Stimulated activated CD4-positive, alpha-beta T cell treated with anti-CD3 and anti-CD28 coated beads, TNF-alpha, amount 100 ng/mL, for 48 hours (primary cell): ENCODE measurements around the gene BICD1.
"Not testable (repeated sequence)": the region's sequence is repeated elsewhere in the genome, so short reads cannot be mapped to it uniquely, and the experiment has no call there.

Experiments used
- DNase-seq, 3 donors: peaks; one replicate each; pipeline ENCODE4 v3.0.0-alpha.2; 2020; ENCODE audit warnings: low read depth in 3 of 3

Gene BICD1

DNA sequence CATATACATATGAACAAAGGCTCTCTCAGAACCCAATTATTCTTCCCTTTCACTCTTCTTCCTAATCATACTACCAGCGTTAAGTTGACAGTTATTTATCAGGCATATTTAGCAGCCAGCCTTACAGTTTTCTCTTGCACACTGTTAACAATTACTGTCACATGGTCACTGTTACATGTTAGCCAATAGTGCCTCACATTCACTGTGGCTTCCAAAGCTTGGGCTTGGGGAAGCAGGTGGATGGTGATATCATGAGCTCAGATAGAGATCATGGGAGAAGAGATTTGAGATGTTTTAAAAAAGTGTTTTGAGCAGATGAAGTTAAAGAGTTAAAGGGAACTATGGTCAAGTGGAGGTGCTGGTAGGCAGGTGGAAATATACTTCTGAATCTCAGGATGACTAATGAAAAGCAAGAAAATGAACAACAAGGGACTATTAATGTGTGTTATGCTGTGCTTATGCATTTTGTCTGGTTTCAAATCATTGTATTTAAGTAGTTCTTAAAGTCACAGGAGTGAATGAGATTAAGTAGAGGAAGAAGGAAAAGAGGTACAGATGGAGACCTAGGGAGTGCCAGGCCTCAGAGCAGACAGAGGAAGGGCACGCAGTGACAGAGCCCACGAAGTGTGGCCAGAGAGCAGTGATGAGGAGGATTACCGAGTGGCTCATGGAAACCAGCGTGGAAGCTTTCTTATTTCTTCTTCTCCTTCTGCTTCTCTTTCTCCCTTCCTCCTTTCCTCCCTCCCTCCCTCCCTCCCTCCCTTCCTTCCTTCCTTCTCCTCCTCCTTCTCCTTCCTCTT is 39.6 kb downstream of the BICD1 start:
- no peak for DNase-seq

DNA sequence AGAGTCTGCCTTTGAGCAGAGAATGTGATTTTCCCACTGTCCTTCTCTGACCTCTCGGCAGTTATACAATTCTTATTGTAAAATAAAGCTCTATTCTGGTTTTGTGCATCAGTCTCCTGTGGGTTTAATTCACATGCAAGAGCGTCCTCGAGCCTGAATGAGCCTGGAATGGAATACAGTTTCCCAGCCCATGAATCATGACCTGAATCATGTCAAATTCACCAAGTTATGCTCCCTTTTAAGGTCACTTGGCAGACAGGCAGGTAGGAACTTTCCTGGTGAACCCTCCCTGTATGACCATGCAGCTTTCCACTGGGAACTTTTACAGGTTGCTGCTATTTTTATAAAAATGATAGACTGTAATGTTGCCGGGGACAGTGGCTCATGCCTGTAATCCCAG is 41.7 kb downstream of the BICD1 start:
- DNase-seq, result no peak

DNA sequence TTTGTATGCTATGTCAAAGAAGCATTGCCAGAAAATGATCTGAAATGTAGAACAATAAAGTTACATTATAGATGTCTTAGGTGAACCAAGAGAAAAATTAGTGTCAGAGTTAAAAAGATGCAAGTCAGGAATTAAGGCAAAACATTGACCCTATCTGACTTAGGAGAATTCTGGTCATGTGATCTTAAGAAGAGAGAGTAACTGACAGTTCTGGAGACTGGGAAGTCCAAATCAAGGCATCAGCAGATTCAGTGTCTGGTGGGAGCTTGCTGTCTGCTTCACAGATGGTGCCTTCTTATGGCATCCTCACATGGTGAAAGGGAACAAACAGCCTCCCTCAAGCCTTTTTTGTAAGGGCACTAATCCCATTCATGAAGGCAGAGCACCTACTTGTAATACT is 42.8 kb downstream of the BICD1 start:
- DNase-seq, result no peak

DNA sequence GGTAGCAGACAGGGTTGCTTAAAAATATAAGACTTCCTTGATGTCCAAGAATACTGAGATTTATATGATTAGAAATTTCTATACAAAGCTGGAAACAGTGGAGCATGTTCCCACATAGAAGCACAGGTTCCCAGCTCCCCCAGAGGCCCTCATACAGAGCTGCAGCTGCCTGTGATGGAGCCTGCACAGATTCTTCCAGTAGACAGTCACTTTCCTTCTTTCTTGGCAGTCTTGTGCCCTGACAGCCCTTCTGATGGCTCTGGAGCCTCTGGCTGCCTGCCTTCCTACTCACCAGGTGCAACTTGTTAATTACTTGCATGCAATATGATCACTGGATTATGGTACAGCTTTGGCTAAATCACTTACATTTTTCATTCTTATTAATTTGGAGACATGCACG is 44.4 kb downstream of the BICD1 start:
- no peak for DNase-seq

DNA sequence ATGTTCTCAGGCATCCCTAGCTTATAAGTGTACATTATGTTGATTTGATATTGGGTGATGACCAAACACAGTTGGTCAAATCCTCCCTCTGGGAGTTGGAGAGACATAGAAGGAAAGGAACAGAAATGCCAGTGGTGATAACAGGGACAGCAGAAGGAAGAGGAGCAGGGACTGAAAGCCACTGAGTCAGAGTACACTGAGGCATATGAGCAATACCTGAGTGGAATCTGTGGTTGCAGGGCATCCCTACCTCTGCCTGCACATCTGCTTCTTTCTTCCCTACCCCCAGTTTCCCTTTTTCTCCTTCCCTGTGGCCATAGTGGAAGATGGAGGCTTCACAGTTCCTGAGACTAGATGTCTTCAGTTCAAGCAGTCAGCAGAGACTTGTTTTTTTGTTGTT is 44.9 kb downstream of the BICD1 start:
- DNase-seq, result no peak

DNA sequence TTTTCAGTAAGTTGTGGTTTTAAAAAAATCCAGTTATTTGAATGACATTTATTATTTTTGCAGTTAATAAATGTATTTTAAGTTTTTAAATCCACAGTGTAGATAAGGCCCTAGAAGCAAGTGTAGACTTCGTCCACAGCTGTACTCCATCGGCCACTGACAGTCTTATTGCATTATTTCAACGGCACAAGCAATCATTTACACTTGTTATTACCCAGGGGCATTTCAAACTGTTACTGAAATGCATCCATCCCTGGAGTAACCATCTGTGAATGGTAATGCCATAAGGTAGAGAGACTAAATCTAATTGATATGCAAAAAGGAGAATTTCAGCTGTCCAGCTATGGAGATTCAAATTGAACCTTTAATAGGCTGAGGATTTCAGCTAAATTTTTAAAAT is 48.4 kb downstream of the BICD1 start:
- no peak for DNase-seq

DNA sequence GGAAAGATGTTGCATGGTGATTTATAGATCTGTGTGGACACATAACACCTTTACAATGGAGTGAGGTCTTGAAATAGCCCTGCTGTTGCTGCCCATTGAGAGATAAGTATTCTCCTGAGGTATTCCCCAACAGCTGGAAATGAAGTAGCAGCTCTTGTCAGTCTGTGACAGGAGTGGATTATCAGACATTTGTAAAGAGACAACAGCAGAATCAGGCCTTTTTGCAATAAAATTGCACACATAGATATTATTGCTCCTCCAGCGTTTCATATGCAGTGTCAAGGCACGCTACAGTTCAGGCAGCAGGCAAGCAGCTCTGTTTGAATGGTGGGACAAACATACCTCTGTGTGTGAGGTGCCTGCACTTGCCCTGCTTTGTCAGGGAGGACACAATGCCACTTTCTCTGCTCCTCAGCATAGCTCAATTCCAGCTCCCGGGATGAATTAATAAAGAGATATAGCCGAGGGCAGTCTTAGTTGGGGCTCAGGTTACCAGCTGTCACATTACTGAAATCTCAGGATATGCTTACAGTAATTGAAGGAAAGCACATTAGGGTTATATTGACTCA is 49.4 kb downstream of the BICD1 start:
- DNase-seq, result no peak

DNA sequence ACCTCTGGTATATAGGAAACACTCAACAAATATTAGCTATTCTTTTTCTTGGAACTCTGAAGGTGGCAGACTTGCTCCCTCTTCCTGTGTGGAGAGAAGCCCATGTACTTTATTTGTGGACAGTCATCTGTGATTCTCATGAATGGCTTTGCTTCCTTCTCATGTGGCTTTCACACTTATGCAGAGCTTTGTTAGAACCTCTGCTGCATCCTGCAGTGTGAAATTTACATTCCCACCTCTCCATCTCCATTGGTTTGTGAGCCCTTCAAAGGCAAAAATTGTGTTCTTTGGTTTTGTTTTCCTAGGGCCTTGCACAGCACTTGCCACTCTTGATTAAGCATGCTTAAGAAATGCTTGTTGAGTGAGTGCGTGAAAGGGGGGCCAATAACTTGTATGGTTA is 51.9 kb downstream of the BICD1 start:
- DNase-seq, result no peak

DNA sequence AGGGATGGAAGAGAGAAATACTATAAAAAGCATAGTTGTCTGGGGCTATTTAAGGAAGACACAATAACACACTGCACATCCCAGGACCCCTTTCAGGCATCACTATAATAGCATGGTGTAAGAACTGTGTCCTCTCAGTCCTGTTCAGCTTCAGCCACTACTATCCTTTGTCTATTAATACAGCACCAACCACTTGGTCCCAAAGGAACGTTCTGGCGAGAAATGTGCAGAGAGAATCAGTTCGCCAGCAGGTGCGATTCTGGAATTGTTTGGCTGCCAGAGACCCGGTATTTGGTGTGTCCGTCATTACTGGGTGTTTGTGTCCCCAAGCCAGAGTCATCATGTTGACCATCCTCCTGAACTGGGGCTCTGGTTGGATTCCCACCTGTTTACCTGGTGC is 52.7 kb downstream of the BICD1 start:
- DNase-seq, result no peak

DNA sequence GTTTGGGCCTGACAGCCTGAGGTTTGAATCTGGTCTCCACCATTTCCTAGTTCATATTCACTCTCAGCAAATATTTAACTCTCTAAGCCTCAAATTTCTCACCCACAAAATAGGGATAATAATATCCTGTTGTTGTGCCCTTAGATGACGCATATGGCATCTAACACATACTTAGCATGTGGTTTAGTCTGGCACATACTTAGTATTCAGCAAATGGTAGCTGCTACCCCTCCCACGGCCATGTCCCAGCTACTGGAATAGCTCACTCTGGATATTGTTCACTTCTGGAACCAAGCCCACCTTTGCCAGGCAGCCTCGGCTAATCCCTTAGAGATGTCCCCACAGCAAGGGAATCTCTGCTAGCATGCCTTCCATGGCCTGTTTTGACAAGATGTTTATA is 53.3 kb downstream of the BICD1 start:
- no peak for DNase-seq

DNA sequence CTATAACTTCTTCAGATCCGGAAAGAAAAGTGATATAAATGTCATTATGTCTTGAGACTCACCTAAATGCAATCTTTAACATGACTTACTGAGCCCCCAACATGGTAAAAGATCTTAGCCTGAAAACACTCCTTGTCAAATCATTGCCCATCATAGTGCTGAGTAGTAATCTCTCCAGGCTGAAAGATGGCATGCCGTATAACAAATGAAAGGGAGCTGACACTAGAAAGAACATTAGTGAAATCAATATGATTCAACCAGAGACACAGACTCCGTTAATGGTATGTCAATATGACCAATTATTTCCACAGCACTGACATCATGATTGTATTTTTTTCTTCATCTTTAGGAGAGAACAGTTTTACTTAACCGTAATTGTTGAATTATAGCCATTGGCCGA is 54.4 kb downstream of the BICD1 start:
- DNase-seq, result no peak

DNA sequence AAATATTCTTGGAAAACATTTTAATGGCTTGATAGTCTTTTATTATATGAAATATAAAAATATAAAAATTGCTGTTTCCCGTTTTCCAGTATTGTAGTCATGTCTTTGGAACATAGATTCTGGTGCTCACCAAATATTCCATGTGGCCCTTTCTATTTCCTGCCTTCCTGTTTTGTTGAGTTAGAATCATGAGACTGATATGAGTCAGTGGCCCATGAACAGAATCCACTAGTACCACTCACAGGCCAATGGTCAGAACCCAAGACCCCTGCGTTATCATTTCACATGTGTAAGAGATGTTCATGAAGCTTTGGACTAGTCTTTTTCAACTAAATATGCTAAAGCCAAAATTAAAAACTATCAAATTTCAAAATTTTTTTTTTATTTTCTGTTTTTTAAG is 56.9 kb downstream of the BICD1 start:
- DNase-seq, result no peak

DNA sequence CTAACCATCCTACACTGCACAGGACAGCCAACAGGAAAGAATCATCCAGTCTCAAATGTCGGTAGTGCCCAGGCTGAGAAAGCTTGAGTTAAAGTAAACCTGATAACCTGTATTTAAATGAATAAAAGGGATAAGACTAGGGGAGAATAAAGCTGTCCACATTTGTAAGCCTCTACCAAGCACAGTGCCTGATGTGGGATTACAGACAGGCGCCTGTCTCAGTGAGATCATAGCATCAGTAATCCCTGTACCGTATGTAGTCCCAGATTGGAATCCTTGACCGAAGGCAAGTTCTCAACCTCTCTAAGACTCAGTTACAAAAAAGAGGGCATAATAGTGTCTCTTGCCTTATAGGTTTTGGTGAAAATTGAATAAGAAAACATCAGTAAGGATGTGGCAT is 59.9 kb downstream of the BICD1 start:
- no peak for DNase-seq

DNA sequence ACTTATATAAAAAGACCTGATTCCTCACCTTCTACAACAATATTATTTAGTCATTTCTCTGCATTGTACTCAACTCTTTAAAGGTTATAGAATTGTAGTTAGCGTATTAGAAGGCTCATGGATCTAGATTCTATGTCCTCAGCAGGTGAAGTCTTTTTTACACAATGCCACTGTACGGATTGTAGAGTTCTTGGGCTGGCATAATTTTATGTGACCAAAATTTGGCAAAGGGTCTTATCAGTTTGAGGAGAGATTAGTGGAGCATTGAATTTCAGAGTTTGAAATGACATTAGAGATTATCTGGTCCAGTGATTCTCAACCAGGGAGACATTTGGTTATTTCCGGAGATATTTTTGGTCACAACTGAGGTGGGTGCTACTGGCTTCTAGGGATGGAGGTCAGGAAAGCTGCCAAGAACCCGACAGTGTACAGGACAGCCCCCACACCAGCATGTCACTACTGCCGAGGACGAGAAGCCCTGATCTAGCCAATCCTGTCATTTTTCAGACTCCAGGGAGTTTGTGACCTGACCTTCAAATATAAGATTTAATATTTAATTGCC is 63.9 kb downstream of the BICD1 start:
- no peak for DNase-seq

DNA sequence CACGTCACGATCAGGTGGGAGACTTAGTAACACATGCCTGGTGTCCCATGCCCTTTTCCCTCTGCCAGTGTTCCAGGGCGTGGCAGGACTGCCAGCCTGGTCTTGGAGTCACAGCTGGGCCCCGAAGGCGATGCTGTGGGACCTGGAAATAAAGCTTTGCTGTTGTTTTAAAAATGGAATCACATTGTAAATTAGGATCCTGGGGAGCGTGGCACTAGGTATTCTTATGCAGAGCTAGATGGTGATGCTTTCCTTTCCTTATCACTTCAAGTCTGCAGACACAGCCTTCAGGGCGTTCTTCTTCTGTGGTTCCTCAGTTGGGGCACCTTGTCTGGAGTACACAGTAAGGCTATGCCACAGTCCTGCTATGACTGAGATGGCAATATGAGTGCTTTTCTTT is 64.6 kb downstream of the BICD1 start:
- DNase-seq, result no peak

DNA sequence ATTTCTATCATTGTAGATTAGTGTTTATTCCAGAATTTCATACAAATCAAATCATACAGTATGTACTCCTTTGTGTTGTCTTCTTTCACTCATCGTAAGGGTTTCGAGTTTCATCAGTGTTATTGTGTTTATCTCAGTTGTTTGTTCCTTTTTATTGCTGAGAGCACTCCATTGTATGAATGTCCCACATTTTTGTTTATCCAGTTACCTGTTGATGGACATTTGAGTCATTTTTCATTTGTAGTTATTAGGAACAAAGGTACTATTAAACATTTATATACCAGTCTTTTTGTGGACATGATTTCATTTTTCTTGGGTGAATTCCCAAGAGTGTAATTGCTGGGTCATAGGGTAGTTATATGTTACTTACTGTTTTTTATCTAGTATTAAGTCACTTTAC is 70.0 kb downstream of the BICD1 start:
- DNase-seq, result no peak

DNA sequence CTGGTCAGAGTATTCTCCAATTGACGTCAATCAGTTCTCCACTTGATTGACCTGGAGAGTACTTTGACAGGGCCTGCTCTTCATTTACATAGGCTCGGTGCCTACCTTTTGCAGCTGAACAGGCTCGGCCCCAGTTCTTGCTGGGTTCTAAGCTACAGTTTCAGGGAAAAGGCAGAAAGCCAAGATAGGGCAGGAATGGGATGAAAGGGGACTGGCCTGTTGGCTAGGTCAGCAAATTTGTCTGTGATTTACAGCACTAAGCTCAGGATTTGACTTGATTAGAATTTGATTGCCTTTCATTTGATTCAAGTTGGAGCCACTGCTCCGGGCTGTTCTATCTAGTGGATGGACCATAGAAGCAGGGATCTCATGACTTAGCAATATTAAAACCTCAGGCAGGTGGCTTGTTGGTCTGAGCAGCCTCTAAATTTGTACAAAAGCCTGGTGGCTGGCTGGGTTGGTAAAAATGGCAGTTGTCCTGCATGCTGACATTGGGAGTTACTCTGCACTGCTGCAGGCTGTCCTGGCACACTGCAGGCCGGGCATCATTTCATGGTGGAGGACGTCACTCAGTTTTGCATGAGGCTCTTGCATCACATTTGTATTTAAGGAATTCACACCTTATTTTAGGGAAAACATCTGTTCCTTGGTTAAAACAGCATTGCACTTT is 71.8 kb downstream of the BICD1 start:
- no peak for DNase-seq

DNA sequence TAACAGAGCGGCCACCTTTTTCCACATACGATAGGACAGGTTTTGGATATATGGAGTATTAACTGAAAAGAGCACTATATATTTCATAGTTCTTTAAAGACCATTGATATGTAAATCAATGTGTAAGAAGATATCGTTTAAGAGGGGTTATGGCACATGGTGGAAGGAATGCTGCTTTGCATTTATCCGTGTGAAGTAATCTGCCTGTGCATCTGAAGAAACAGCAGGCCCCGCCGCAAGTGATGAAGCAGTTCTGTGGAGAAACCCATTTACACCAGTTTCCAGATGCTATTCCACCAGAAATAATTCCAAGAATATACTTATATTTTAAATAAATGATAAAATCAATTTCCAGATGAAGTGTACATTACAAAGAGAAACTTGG is 72.4 kb downstream of the BICD1 start:
- DNase-seq, result no peak

DNA sequence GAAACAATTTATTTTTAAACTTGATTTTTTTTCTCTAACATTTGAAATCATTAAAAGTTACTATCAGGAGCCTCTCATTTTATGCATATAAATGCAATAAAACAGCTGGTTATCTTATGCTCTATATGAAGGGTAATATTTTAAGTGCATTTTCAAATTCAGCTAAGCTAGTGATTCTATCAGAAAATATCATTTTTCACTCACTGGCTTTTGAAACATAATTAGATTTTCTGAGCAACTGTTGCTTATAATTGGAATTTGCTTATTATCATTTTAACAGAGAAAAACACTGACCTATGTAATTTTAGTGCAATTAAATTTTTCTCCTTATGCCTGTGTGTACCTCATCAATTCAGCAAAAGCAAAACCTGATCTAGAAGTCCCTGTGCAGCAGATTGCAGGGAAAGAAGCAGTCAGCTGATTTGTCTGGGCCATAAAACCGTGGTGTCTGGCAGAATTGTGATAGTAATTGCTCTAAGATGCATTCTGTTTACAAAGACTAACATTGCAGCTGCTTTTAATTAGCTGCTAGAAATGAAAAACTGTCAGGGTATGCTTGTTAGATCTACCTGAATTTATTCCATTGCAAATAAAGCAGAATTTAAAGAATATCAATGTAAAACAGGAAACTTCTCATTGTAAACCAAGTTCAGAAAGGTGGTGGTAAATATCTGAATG is 75.0 kb downstream of the BICD1 start:
- DNase-seq, result no peak

DNA sequence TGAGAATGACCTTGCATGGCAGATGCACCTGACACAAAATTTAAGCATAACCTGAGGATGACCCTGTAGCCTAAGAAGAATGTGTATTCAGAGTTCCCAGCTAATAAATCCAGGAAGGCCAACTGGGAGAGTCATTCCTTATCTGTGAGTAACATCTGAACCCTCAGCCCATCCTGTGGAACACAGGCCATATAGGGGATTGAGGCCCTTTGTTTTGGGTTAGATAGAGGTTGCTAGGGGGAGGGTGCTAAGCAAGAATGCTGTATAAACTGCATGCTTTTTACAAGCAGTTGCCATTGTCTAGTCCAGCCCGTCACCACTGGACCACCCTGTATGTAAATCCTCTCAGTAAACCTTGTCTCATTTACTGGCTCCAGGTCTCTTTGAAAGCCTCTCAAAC is 77.0 kb downstream of the BICD1 start:
- DNase-seq, result no peak

DNA sequence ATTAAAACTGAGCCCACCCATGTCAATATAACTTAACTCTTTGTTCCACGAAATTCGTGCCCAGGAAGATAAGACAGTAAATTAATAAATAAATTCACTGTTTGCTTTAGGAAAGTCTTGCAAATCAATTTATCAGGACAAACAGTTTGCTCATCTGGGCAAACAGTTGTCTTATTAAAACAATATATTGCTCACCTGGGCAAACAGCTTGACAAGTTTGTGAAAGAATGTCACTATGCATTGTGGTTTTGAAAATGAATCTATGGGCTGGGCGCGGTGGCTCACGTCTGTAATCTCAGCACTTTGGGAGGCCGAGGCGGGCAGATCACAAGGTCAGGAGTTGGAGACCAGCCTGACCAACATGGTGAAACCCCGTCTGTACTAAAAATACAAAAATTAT is 80.5 kb downstream of the BICD1 start:
- not testable (repeated sequence) for DNase-seq

DNA sequence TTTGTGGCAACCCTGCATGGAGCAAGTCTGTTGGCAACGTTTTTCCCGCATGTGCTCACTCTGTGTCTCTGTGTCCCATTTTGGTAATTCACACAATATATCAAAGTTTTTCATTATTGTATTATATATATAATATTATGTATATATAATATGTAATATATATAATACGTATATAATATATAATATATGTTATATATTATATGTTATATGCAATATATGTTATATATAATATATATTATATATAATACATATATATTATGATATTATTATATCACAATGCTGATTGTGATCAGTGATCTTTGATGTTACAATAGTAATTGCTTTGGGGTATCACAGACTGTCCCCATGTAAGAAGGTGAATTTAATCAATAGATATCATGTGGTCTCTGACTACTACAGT is 84.8 kb downstream of the BICD1 start:
- no peak for DNase-seq
